Renal pelvis (tissue), 4 donors: ENCODE results near the gene COX6B2. TPM values are rescaled to one million over a fixed set of nuclear protein-coding genes. Genes with fewer than 3 reads are reported as not detected.

Source experiments
- DNase-seq: peaks from one replicate; pipeline ENCODE4 v3.0.0-alpha.2; 2013
- polyA plus RNA-seq, 3 donors: library from polyadenylated mRNA; unstranded; fragments of 120-200 nt; gene quantifications; one replicate each; pipeline ENCODE4 v1.2.1, GENCODE V29; 2013; ENCODE audit not compliant: insufficient read length in 3 of 3

Gene COX6B2
- polyA plus RNA-seq, 3 donors, result 0.97 to 2.0 (median 1.3) TPM

GRCh38 chr19:55362174-55362989, 7.9 kb upstream of the COX6B2 start:
- no peak for DNase-seq

GRCh38 chr19:55360902-55361301, 6.4 kb upstream of the COX6B2 start:
- no peak for DNase-seq

GRCh38 chr19:55358943-55359908, 4.7 kb upstream of the COX6B2 start:
- DNase-seq, result no peak

GRCh38 chr19:55358493-55358892, 4.0 kb upstream of the COX6B2 start:
- DNase-seq, result no peak

GRCh38 chr19:55355213-55355821, 798 bp upstream of the COX6B2 start:
- DNase-seq, result no peak

- no peak for DNase-seq
Observed at GRCh38 chr19:55353803-55354697, 469 bp downstream of the COX6B2 start.

GRCh38 chr19:55353356-55353802, 1.1 kb downstream of the COX6B2 start:
- no peak for DNase-seq

- no peak for DNase-seq
Observed at GRCh38 chr19:55352549-55353145, 1.9 kb downstream of the COX6B2 start.

- no peak for DNase-seq
Observed at GRCh38 chr19:55352040-55352439, 2.5 kb downstream of the COX6B2 start.

- DNase-seq, result no peak
Observed at GRCh38 chr19:55350620-55351315, 3.8 kb downstream of the COX6B2 start.

- no peak for DNase-seq
Observed at GRCh38 chr19:55348317-55349034, 6.0 kb downstream of the COX6B2 start.

GRCh38 chr19:55347442-55348009, 7.0 kb downstream of the COX6B2 start:
- DNase-seq, result no peak

GRCh38 chr19:55346725-55347441, 7.6 kb downstream of the COX6B2 start:
- no peak for DNase-seq

GRCh38 chr19:55345818-55346724, 8.4 kb downstream of the COX6B2 start:
- DNase-seq, result no peak

GRCh38 chr19:55345101-55345817, 9.3 kb downstream of the COX6B2 start:
- no peak for DNase-seq

GRCh38 chr19:55344444-55344843, 10.1 kb downstream of the COX6B2 start:
- DNase-seq, result no peak
